ENCODE results near the gene GALNT14. TPM values are rescaled to one million over a fixed set of nuclear protein-coding genes. Genes with fewer than 3 reads are reported as not detected.

GALNT14 gene
- total and polyA plus RNA-seq, 9 of the 15 experiments (the other 6 are each of a cell fraction or from before 2014, with no cell fraction given), result 0.11 TPM; not detected in 8

- TF ChIP-seq DIDO1 (tag; IDR thresholded peaks at IDR 0.05; ENCODE audit: low read depth) (no peak), RNF2 (IDR thresholded peaks at IDR 0.05) (no peak), EP400 (IDR thresholded peaks at IDR 0.05) (no peak), CXXC5 (CRISPR knock-in tag; IDR thresholded peaks at IDR 0.05) (no peak), HNRNPK (IDR thresholded peaks at IDR 0.05; ENCODE audit: low read depth, low read length, poor library complexity, severe bottlenecking) (no peak)
These were observed 27.2 kb downstream of the GALNT14 start (continued) for GRCh38 chr2:31110998-31111397.

DNA sequence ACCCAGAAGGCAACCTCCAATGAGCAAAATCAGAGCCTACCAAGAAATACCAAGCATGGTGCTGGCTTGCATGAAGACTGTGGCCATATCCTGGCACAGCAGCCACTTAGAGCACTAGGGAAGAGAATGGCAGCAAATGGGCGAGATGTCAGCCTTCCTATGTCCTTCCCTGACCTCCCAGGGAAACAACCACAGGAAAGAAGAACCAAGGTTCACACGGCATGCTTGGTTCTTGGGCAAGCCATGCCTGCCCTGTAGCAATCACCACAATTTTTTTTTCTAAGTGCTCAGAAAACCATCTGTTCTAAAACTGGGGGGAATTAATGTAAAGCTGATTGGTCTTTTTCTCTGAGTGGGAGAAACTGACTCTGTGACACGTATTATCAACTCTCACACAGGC, 27.8 kb downstream of the GALNT14 start:
- POLR2A ChIA-PET, result no interaction called here
- 0% methylated on average over 2 of the region's 3 CpGs for WGBS (ENCODE audit: insufficient coverage, low coverage, missing lambda C conversion rate)
- Histone ChIP-seq H3K9ac (ENCODE audit: insufficient read depth in 1 of 2, low read depth in 2 of 2, low read length in 2 of 2) (no peak overlapping the region), H3K27ac (ENCODE audit: extremely low read depth, low read depth, low read length) (no peak overlapping the region), H3K4me1 (replicated peaks in 1 of 2; ENCODE audit: control insufficient read depth in 2 of 2, insufficient read depth in 2 of 2, low read length in 2 of 2) (no peaks in the 10 kb centered on the region), H3K27me3 (ENCODE audit: control insufficient read depth in 2 of 2, insufficient read depth in 2 of 2, low read length in 2 of 2) (no peaks in the 10 kb centered on the region; a peak in 1 of 5 replicates), H3K4me3 (no peak overlapping the region), H3K9me3 (replicated peaks; ENCODE audit: control insufficient read depth, insufficient read depth, low read depth, low read length) (no peaks in the 10 kb centered on the region), H3K9me1 (ENCODE audit: control insufficient read depth, insufficient read depth, low read length) (no peaks in the 10 kb centered on the region), H3K79me2 (ENCODE audit: control insufficient read depth, insufficient read depth, low read length) (no peaks in the 10 kb centered on the region), H3K36me3 (ENCODE audit: control insufficient read depth, insufficient read depth, low read length) (no peaks in the 10 kb centered on the region), H2AFZ (ENCODE audit: low read depth, low read length) (no peak overlapping the region), H4K20me1 (replicated peaks; ENCODE audit: control insufficient read depth, insufficient read depth, low read length) (no peaks in the 10 kb centered on the region), H3K4me2 (ENCODE audit: insufficient read depth, low read length) (no peak overlapping the region)
- in situ Hi-C loops (cut with MboI) (no loop called here), intact Hi-C loops (cut with micrococcal nuclease) (no loop called here)
- TF ChIP-seq ZNF699 (CRISPR knock-in tag; IDR thresholded peaks at IDR 0.05; ENCODE audit: insufficient replicate concordance) (no peak), PRPF4 (IDR thresholded peaks at IDR 0.05; ENCODE audit: insufficient read depth, low read depth, low read length, poor library complexity, severe bottlenecking) (no peak), ZBTB26 (CRISPR knock-in tag; IDR thresholded peaks at IDR 0.05) (no peak), POLR3G (IDR thresholded peaks at IDR 0.05; ENCODE audit: extremely low read depth, insufficient read length, insufficient replicate concordance) (no peak), ASH1L (IDR thresholded peaks at IDR 0.05; ENCODE audit: borderline replicate concordance, low read depth, partially characterized antibody) (no peak), GTF2B (IDR thresholded peaks at IDR 0.05; ENCODE audit: extremely low read depth, insufficient read length) (no peak)
- TF ChIP-seq, protein P1, sequence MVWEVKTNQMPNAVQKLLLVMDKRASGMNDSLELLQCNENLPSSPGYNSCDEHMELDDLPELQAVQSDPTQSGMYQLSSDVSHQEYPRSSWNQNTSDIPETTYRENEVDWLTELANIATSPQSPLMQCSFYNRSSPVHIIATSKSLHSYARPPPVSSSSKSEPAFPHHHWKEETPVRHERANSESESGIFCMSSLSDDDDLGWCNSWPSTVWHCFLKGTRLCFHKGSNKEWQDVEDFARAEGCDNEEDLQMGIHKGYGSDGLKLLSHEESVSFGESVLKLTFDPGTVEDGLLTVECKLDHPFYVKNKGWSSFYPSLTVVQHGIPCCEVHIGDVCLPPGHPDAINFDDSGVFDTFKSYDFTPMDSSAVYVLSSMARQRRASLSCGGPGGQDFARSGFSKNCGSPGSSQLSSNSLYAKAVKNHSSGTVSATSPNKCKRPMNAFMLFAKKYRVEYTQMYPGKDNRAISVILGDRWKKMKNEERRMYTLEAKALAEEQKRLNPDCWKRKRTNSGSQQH (CRISPR knock-in tag; IDR thresholded peaks at IDR 0.05), result no peak
- FAIRE-seq, result no peak
- DNase-seq (ENCODE audit: extremely low read depth in 1 of 4, low spot score in 3 of 4), result no peak
- no peak for ATAC-seq
- CTCF ChIA-PET (ENCODE audit: low intra/inter-chr PET ratio), result no interaction called here
- no TSS peak for BruUV-seq (replicated peaks)
